DMS79 (cell line): ENCODE measurements around the gene BAZ2A.
A peak's percentile ranks its signal among the peaks of the same experiment; 100 is the strongest.
"Not testable (repeated sequence)": the region's sequence is repeated elsewhere in the genome, so short reads cannot be mapped to it uniquely, and the experiment has no call there.

ENCODE experiments used
- DNase-seq: peaks from one replicate; lab custom pipeline; 2025; lab: John Stamatoyannopoulos, UW

The BAZ2A gene

DNA sequence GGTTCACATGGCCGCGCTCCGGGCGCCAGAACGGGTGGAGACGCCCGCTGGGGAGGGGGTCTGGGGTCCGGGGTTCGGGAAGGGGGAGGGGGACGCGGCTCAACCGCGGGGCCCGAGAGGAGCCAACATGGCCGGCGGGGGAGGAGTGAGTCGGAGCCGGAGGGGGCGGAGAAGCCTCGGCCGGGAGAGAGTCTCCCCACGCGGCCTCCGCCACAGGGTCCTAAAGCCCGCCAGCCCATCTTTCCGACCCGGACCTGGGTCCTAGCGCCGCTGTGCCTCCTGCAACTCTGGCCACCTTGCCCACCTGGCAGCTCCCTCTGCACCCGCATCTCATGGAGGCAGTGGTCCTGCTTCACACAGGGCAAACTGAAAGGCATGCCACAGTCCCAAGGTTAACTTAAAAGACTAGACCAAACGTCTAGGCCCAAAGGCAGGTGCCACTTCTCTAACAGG, at the start of gene BAZ2A:
Gene BAZ2A (minus strand): TSS at position 147 of the 453 bp plus-strand sequence. CDS start 12,796 bp downstream, outside the sequence.
- peak; percentile 48 for DNase-seq

DNA sequence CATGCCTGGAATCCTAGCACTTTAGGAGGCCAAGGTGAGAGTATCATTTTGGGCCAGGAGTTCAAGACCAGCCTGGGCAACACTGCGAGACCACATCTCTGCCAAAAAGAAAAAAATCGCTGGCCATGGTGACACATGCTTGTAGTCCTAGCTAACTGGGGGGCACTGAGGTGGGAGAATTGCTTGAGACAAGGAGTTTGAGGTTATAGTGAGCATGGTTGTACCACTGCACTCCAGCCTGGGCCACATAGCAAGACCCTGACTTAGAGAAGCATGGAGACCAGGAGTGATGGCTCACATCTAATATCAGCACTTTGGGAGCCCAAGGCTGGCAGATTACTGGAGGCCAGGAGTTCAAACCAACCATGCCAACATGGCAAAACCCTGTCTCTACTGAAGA, 48.7 kb upstream of the BAZ2A start:
- no peak for DNase-seq

DNA sequence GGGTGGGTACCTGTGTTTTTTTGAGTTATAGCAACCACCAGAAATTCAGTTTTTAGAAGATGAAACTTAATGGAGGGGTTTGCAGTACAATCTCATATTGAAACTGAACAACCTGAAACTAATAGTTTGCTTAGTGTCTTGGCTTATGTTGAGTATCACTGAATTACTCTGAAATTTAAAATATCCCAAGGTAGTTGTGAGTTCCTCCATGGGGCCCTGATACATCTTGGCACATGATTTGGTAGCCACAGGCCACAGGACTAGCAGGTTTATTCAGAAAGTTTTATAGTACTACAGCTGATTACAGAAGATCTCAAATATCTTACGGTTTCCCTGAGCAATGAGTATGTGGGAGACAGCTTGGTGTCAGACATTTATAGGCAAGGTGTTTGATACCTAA, 47.6 kb upstream of the BAZ2A start:
- no peak for DNase-seq

DNA sequence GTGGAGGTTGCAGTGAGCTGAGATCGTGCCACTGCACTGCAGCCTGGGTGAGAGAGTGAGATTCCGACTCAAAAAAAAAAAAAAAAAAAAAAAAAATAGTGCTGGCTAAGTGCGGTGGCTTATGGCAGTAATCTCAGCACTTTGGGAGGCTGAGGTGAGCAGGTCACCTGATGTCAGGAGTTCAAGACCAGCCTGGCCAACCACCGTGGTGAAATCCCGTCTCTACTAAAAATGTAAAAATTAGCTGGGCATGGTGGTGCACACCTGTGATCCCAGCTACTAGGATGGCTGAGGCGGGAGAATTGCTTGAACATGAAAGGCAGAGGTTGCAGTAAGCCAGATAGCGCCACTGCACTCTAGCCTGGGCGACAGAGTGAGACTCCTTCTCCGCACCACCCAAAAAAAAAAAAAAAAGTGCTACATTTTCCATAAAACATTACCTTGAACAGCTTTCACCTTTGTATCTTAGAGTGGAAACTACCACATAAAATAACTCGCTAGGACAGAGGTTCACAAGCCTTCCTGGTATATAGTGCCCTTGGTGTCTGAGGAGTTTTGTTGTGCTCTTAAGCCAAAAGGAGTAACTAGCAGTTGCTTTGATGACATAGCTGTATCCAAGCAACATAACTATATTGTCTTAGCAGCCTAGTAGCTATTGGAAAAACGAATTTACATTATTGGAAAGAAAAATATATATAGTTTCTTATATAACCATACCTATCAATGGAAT, 46.9 kb upstream of the BAZ2A start:
- no peak for DNase-seq

DNA sequence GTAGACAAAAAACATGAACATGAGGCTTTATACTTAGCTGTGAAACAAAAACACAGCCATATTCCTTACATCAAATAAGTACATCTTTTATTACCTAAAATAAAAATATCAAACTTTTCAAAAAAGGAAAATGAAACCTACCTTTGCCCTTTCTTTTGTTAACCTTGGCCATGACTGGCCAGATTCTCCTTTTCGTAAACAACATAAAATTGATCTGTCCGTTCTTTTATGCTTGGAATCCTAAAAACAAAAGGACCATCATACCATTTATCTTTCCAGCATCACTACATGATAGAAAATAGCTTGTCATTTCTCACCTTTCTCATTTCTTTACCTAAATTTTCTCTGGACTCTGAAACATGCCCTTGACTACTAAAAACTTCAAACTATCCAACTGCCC, 41.5 kb upstream of the BAZ2A start:
- DNase-seq = no peak

DNA sequence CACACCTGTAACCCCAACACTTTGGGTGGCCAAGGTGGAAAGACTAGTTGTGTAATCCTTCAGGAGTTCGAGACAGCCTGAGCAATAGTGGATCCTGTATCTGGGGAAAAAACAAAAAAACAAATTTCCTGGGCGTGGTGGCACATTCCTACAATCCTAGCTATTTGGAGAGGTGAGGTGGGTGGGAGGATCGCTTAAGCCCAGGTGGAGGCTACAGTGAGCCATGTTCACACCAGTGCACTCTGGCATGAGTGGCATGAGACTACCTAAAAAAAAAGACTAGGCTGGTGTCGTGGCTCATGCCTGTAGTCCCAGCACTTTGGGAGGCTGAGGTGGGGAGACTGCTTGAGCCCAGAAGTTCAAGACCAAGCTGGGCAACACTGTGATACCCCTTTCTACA, 40.7 kb upstream of the BAZ2A start:
- no peak for DNase-seq

DNA sequence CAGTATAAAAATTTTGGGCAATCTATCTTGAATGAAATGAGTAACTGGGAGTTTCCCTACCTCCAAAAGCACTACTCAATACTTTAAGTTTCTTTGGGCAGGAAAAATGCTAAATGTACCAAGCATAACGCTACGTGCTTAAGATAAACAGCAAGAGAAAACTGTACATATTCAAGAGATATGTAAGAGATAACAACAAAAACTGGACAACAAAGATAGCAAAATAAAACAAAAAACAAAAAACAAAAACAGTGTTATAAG, 38.0 kb upstream of the BAZ2A start:
- no peak for DNase-seq

DNA sequence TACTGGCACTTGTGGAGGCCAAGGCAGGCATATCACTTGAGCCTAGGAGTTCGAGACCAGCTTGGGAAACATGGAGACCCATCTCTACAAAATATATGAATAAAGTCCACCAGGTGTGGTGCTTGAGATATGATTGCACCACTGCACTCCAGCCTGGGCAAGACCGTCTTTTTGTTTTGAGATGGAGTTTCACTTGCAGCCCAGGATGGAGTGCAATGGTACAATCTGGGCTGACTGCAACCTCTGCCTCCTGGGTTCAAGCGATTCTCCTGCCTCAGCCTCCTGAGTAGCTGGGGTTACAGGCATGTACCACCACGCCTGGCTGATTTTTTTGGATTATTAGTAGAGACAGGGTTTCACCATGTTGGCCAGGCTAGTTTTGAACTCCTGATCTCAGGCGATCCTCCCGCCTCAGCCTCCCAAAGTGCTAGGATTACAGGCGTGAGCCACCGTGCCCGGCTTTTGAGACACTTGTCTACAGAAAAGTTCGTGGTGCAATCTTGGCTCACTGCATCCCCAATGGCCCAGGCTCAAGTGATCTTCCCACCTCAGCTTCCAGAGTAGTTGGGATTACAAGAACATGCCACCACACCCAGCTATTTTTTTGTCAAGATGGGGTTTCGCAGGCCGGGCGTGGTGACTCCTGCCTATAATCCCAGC, 32.0 kb upstream of the BAZ2A start:
- no peak for DNase-seq

DNA sequence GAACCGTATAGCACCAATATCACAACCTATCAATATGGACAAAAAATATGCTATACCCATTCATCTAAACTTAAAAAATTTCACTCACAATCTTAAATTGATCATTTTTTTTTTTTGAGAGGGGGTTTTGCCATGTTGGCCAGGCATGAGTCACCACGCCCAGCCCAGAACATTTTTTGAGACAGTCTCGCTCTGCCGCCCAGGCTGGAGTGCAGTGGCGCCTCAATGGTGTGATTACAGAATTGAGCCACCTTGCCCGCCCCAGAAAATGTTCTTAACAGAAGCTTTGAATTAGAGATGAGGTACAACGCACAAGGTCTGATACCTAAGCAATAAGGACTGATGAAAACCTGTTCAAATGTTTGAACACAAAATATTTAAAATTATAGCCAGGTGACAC, 31.4 kb upstream of the BAZ2A start:
- no peak for DNase-seq

DNA sequence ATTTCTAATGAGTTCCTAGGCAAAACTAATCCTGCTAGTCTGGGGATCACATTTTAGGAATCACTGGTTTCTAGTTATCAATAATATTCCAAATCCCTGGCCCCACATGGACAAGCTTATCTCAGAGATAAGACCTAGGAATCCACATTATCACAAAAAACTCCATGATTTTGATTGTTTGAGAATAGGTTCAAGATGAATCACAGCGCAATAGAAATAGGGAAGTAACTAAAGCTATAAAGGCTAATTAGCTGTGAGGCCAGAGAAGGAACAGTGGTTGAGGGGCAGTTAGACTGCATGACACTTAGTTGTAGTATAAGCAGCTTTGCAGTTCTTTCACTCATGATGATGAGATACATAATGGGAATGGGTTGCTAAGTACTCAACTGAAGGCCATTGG, 28.8 kb upstream of the BAZ2A start:
- no peak for DNase-seq

DNA sequence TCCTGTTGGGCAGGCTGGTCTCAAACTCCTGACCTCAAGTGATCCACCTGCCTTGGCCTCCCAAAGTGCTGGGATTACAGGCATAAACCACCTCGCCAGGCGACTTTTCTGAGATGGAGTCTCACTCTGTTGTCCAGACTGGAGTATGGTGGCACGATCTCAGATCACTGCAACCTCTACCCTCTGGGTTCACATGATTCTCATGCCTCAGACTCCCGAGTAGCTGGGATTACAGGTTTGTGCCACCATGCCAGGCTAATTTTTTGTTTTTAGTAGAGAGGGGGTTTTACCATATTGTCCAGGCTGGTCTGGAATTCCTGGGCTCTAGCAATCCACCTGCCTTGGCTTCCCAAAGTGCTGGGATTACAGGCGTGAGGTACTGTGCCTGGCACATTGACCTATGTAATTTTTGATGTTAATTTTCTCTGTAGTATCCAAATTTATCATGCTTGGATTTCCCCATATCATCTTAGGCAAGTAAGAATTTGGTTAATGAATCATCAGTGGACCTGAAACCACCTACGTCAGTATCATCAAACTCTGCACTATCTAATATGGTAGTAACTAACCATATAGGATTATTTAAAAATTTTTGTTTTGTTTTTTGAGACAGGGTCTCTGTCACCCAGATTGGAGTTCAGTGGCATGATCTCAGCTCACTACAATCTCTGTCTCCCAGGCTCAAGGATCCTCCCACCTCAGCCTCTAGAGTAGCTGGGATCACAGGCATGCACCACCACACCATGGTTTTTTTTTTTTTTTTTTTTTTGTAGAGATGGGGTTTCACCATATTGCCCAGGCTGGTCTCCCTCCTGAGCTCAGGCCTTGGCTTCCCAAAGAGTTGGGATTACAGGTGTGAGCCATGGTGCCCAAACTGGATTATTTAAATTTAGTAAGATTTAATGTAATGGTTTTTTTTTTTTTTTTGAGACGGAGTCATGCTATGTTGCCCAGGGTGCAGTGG, 27.6 kb upstream of the BAZ2A start:
- no peak for DNase-seq

DNA sequence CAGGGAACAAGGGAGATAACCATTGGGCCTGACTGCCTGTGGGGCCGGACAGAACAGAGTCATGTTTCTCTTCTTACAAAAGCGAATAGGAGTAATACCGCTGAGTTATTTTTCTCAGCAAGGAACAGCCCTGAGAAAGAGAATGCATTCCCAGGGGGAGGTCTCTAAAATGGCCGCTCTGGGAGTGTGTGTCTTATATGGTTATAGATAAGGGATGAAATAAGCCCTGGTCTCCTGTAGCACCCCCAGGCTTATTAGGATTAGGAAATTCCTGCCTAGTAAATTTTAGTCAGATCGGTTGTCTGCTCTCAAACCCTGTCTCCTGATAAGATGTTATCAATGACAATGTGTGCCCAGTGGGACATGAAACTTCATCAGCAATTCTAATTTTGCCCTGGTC, 23.7 kb upstream of the BAZ2A start:
- not testable (repeated sequence) for DNase-seq

DNA sequence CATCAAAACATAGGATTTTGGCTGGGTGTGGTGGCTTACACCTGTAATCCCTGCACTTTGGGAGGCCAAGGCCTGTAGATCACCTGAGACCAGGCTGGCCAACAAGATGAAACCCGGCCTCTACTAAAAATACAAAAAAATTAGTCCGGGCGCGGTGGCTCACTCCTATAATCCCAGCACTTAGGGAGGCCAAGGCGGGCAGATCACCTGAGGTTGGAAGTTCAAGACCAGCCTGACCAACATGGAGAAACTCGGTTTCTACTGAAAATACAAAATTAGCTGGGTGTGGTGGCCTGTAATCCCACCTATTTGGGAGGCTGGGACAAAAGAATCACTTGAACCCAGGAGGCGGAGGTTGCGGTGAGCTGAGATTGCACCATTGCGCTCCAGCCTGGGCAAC, 17.9 kb upstream of the BAZ2A start:
- DNase-seq = not testable (repeated sequence)

DNA sequence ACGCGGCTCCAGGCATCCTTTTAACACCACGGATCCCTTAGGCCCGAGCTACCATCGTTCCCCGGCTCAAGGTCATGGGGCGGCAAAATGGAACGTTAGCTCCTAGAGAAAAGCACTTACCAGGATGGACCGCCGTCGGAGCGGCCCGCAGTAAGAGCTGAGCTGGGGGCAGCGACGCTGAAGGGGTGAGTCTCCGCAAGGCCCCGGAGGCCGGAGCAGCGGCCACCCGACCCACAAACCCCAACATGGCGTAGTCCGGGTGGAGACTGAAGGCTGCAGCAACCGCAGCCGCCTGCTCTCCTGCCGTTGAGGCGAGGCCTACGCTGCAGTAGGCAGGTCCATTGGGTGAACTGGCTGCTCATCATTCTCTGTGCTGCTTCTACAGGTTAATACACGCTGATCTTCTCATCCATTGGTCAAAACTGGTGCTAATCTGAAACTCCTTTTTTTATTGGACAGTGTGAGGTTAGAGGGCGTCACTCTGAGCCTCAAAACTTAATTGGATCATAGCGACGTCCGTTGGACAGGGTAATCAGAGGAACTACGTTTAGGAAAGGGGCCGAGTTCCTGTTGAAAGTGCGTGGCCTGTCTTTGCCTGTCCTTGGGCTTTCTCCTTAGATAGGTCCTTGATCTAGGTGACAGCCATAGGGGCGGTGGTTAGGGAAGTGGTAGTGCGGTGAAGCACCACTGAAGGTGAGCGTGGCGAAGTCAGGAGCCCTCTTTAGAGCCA, 15.8 kb upstream of the BAZ2A start, which contains the start of gene ATP5F1B:
Gene ATP5F1B (minus strand): TSS at position 268 of the 730 bp plus-strand sequence. CDS start 21 bp downstream, at position 247.
- DNase-seq = peak; percentile 96

DNA sequence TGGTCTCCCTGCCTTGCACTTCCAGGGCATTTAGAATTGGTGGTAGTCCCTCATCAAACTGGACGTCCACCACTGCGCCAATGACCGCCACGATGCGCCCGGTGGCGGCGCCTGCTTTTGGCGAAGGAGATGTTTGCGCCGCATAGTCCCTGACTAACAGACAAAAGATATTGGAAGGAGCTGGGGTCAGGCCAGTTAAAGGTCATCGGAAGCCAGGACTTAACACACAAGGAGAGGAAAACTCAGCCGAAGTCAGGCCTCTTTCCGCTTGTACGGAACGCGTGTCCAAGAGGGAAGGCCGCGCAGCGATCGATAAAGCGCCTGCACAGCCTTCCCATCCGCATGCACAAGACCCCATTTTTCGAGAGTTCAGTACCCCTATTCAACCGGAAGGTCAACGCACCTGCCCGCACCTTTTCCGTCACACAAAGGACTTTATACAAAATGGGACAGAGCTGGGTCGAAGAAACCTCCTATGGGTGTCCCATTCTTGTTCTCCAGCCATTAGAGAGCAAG, 15.1 kb upstream of the BAZ2A start:
- DNase-seq = no peak

DNA sequence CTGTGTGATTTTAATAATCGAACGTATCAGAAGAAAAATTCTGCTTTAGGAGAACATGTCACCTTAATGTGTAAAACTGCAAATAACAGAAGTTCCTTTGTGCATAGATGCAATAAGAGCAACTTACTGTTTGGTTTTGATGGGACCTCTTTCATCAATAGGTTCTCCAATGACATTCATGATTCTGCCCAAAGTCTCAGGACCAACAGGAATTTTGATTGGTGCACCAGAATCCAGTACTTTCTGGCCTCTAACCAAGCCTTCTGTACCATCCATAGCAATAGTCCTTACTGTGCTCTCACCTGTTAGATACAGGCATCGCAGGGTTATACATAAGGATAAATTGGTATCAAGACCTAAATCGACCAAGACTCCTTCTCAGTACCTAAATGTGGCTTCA, 14.5 kb upstream of the BAZ2A start:
- DNase-seq = no peak

DNA sequence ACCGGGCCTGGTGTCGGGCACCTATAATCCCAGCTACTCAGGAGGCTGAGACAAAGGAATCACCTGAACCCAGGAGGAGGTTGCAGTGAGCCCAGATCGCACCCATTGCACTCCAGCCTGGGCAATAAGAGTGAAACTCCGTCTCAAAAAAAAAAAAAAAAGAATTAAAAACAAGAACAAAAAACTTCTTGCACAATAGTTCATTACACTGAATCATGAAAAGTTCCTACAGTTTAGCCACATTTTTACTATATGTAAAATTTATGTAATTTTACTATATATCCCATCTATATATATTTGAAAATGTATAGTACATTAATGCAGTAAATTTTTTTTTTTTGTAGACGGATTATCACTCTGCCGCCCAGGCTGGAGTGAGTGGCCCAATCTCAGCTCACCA, 11.1 kb upstream of the BAZ2A start:
- DNase-seq = no peak

DNA sequence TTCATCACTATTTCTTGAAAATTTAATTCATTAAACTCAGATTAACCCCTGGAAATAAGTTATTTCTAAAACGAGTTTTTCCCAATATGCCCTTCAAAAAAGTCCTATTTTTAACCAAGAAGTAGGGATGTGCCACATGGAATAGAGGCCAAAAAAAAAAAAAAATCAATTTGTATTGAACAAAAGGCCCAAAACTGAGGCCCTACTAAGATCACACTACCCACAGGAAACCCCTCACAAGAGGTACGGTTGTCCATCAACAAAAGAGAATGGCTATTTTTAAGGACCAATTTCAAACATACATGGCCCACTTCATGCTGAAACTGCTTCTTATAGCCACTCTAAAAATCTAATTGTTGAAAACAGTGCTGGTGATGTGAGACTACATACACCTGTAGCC, 7.5 kb upstream of the BAZ2A start:
- no peak for DNase-seq

DNA sequence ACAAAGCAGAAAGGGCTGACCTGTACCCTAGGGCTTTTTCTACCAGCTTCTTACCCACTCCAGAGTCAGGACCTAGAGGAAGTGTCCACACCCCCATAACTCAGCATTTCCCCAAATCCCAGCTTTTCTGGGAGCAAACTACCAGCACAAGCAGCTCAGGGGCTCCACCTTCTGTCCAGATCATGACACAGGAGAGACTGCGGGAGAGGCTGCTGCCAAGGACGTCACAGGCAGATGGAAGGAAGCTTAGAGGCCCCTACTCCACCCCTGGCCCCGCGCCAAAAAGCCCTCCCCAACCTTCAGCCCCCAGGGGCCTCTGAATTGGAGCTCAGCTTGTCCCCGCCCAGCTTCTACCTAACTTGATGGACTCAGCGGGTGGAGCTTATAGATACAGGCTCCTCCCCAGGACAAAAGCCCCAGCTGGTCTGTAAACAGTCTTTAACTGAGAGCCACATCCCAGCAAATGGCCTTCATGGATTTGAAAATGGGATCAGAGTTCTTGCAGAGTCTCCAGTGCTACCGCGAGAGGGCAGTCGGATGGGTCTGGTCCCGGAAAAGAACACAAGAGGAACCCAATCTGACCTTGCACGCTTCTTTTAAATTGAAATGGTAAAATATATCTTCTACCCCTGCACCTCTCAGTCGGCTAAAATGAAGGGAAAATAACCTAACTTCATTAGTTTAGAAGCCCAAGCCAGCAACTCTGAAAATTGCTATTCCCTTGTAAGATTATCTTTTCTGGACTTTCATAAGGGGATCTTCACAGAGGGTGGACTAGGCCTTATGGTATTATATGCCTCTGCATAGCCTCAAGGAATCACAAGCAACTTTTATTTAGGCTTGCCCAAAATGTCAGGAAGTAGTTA, 6.8 kb upstream of the BAZ2A start:
- DNase-seq = peak; percentile 94

DNA sequence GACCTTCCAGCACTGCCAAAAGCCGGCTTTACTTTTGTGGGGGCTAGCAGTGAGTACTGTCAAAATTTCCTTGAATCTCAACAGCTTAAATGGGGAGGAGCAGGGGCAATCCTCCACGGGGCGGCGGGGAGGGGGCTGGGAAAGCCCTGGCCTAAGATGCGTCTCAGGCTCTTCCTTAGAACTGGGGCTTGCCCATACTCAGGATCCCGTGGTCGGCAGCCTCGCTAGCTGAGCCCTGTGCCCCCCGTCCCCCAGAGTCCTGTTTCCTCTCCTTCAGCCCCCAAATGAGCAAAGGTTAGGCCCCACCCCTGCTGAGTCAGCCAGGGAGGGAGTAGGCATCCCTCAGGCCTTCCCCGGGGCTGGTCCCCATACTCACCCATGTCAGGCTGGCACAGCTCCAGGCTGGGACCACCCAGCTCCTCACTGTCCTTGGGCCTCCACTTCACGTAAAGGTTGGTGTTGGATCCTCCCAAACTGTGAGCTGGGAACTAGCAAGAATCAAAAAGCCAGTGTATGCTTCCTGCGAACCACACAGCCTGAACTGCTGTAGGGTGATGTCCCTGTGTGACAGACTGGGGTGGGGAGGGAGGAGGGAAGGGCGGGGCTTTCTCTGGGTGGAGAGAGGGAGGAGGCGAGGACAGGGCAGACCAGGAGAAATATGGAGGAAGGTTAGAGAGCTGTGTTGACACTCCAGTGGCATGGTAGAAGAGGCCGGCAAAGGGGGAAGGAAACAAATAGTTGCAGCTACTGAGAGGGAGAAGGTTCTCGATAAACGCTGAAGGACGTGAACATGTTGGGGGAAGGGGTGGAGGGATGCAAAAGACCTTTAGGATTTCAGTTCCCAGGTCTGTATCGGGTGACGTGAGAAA, 5.9 kb upstream of the BAZ2A start:
- DNase-seq = peak; percentile 43
